Calu3 (cell line): ENCODE results near the gene ANKRD42. TPM values are rescaled to one million over a fixed set of nuclear protein-coding genes. Genes with fewer than 3 reads are reported as not detected.

Experiments
- BruUV-seq: library from RNA; stranded (reverse); fragments of 400-500 nt; replicated peaks from 2 replicates; lab custom pipeline; 2021; lab: Mats Ljungman, UMichigan
- CTCF ChIA-PET: fragments of 300-600 bp; sonication (Branson Sonifier 250); formaldehyde crosslinking; loops from one replicate; lab custom pipeline; 2022; ENCODE audit warnings: antibody characterized with exemption; lab: Charles Lee
- DNase-seq: peaks from one replicate; pipeline ENCODE4 v3.0.0; 2022
- H3K27ac Mint-ChIP-seq: one replicate; pipeline ENCODE4 v1.8.0; 2022; ENCODE audit warnings: mixed read lengths; ENCODE audit not compliant: unreplicated experiment
- H3K27me3 Mint-ChIP-seq: one replicate; pipeline ENCODE4 v1.8.0; 2022; ENCODE audit warnings: mixed read lengths; ENCODE audit not compliant: unreplicated experiment
- H3K36me3 Mint-ChIP-seq: one replicate; pipeline ENCODE4 v1.8.0; 2022; ENCODE audit warnings: mild to moderate bottlenecking, moderate library complexity, mixed read lengths; ENCODE audit not compliant: insufficient read depth, unreplicated experiment
- H3K4me1 Mint-ChIP-seq: one replicate; pipeline ENCODE4 v1.8.0; 2022; ENCODE audit warnings: mild to moderate bottlenecking, low read depth, mixed read lengths; ENCODE audit not compliant: unreplicated experiment
- H3K4me3 Mint-ChIP-seq: one replicate; pipeline ENCODE4 v1.8.0; 2022; ENCODE audit warnings: mild to moderate bottlenecking, low read depth, moderate library complexity, mixed read lengths; ENCODE audit not compliant: unreplicated experiment
- H3K9me3 Mint-ChIP-seq: one replicate; pipeline ENCODE4 v1.8.0; 2022; ENCODE audit warnings: low read depth, mixed read lengths; ENCODE audit not compliant: unreplicated experiment
- intact Hi-C: fragments of 100-400 bp; cut with micrococcal nuclease; formaldehyde crosslinking; loops from one replicate; pipeline ENCODE4 v1.10.0; 2022; ENCODE audit not compliant: unreplicated experiment
- total RNA-seq: library from RNA; stranded (reverse); gene quantifications from 2 replicates; pipeline ENCODE4 v1.2.3, GENCODE V29; 2022
- TF ChIP-seq, protein P1 (sequence below): fragments of 200-600 bp; IDR thresholded peaks from one replicate; pipeline ENCODE4 v1.8.0; 2022; ENCODE audit warnings: antibody characterized with exemption; ENCODE audit not compliant: unreplicated experiment

ANKRD42 gene
- total RNA-seq, 1 experiment from 2014 or later, result 5.2 TPM

DNA sequence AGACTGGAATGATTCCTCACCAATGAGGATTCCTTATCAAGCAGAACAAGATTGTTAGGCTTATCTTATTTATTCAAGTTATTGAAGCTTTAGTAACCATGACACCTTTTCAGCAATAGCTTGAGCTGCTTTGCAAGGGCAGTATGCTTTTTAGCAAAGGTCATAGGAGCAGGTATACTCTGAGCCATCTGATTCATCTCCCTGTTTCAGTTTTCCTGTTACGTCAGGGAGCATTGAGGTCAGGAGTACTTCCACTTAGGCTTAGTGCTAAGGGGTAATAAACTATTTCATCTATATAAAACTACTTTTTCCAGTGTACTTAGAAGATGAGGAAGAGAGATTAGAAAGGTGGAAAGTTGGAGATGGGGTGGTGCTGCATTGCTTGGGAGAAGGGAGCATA, 17.7 kb upstream of the ANKRD42 start:
- TF ChIP-seq, protein P1, sequence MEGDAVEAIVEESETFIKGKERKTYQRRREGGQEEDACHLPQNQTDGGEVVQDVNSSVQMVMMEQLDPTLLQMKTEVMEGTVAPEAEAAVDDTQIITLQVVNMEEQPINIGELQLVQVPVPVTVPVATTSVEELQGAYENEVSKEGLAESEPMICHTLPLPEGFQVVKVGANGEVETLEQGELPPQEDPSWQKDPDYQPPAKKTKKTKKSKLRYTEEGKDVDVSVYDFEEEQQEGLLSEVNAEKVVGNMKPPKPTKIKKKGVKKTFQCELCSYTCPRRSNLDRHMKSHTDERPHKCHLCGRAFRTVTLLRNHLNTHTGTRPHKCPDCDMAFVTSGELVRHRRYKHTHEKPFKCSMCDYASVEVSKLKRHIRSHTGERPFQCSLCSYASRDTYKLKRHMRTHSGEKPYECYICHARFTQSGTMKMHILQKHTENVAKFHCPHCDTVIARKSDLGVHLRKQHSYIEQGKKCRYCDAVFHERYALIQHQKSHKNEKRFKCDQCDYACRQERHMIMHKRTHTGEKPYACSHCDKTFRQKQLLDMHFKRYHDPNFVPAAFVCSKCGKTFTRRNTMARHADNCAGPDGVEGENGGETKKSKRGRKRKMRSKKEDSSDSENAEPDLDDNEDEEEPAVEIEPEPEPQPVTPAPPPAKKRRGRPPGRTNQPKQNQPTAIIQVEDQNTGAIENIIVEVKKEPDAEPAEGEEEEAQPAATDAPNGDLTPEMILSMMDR, result no peak
- CTCF ChIA-PET, result no interaction called here
- peaks cover 45% of the 10 kb centered on the region for H3K36me3 Mint-ChIP-seq
- no peak for DNase-seq
- no peaks in the 10 kb centered on the region for H3K4me1 Mint-ChIP-seq
- no TSS peak for BruUV-seq
- H3K4me3 Mint-ChIP-seq, result no peak overlapping the region
- no peaks in the 10 kb centered on the region for H3K27me3 Mint-ChIP-seq
- H3K9me3 Mint-ChIP-seq, result no peaks in the 10 kb centered on the region
- H3K27ac Mint-ChIP-seq, result peak overlapping the region; percentile 48
- intact Hi-C loops, result no loop called here

DNA sequence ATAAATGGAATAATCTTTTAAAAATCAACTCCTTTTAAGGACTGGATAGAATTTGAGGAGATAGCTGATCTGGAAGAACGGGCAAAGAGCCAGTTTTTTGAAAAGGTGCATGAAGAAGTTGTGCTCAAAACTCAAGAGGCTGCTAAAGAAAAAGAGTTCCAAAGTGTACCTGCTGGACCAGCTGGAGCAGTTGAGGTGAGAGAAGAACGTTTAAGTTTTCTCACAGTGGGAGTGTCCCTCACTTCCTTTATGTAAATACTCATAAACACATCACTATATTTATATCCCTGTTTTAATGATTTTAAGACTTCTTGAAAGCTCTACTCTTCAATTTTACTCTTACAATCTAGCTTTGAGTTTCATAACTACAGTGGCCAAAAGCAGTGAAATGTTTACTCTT, 11.7 kb upstream of the ANKRD42 start:
- intact Hi-C loops, result no loop called here
- TF ChIP-seq, protein P1, result no peak
- DNase-seq, result no peak
- CTCF ChIA-PET, result no interaction called here
- no peaks in the 10 kb centered on the region for H3K27me3 Mint-ChIP-seq
- no peaks in the 10 kb centered on the region for H3K4me1 Mint-ChIP-seq
- no peaks in the 10 kb centered on the region for H3K9me3 Mint-ChIP-seq
- peaks cover 46% of the 10 kb centered on the region for H3K36me3 Mint-ChIP-seq
- BruUV-seq, result no TSS peak
- no peak overlapping the region for H3K27ac Mint-ChIP-seq
- H3K4me3 Mint-ChIP-seq, result no peak overlapping the region

DNA sequence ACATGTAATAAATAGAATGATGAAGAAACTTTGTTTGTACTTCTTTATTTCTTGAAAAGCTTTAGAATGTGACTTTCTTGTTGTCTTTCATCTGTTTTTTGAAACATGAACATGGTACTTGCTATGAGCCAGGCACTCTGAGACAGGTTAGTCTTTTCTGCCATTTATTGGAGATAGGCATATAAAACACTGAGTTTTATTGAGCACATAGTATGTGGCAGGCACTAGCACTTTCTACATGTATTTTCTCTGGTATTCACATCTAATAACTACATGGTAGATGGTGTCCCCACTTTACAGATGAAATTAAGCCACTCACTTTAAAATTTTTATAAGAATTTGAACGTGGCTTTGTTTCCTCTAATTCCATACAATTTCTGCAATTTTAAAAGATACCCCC, 7.7 kb upstream of the ANKRD42 start:
- H3K9me3 Mint-ChIP-seq, result no peaks in the 10 kb centered on the region
- H3K4me3 Mint-ChIP-seq, result no peak overlapping the region
- peaks cover 58% of the 10 kb centered on the region for H3K36me3 Mint-ChIP-seq
- TF ChIP-seq, protein P1, result no peak
- CTCF ChIA-PET, result no interaction called here
- H3K4me1 Mint-ChIP-seq, result no peaks in the 10 kb centered on the region
- BruUV-seq, result no TSS peak
- no peak overlapping the region for H3K27ac Mint-ChIP-seq
- no peak for DNase-seq
- intact Hi-C loops, result no loop called here
- H3K27me3 Mint-ChIP-seq, result no peaks in the 10 kb centered on the region

DNA sequence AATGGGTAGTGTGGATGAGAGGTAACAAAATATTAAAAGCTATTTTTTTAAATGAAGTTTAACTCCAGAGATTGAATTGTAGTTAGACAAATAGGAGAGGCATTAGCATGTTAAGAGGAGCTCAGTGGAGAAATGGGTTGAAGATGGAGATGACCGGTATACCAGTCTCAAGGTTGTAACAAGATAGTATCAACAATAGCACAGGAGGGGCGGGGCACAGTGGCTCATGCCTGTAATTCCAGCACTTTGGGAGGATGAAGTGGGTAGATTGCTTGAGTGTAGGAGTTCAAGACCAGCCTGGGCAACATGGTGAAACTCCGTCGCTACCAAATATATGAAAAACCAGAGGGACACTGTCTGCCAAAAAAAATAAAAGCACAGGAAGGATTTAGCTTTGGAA, 6.0 kb upstream of the ANKRD42 start:
- H3K27ac Mint-ChIP-seq, result peak overlapping the region; percentile 3
- intact Hi-C loops, result no loop called here
- no peaks in the 10 kb centered on the region for H3K27me3 Mint-ChIP-seq
- H3K36me3 Mint-ChIP-seq, result peaks cover 55% of the 10 kb centered on the region
- CTCF ChIA-PET, result no interaction called here
- TF ChIP-seq, protein P1, result no peak
- H3K4me3 Mint-ChIP-seq, result no peak overlapping the region
- no TSS peak for BruUV-seq
- peaks cover 3% of the 10 kb centered on the region for H3K4me1 Mint-ChIP-seq
- H3K9me3 Mint-ChIP-seq, result no peaks in the 10 kb centered on the region
- DNase-seq, result no peak
